ENCODE data around the gene QSOX1. TPM values are rescaled to one million over a fixed set of nuclear protein-coding genes. Genes with fewer than 3 reads are reported as not detected.

Gene QSOX1
- total RNA-seq, 1 donor from 2014 or later = 202 TPM

- peak overlapping the region; percentile 35 for H3K4me3 ChIP-seq (ENCODE audit: low read depth, low read length)
- no peaks in the 10 kb centered on the region for H3K36me3 ChIP-seq (ENCODE audit: control insufficient read depth, insufficient read depth, low read length)
- no peak for DNase-seq (ENCODE audit: low read depth)
- no peak for TF ChIP-seq CTCF (IDR thresholded peaks at IDR 0.05; ENCODE audit: insufficient read depth, low read length, poor library complexity, severe bottlenecking)
- H3K27me3 ChIP-seq (ENCODE audit: control insufficient read depth, insufficient read depth, low read length) = peaks cover 79% of the 10 kb centered on the region
These were observed 75.7 kb downstream of the QSOX1 start for GRCh38 chr1:180230416-180230790.

GRCh38 chr1:180230791-180231505 lies 76.3 kb downstream of the QSOX1 start:
- no peak for TF ChIP-seq CTCF (IDR thresholded peaks at IDR 0.05; ENCODE audit: insufficient read depth, low read length, poor library complexity, severe bottlenecking)
- DNase-seq (ENCODE audit: low read depth) = no peak
- Histone ChIP-seq H3K36me3 (ENCODE audit: control insufficient read depth, insufficient read depth, low read length) (no peaks in the 10 kb centered on the region), H3K4me3 (ENCODE audit: low read depth, low read length) (peak overlapping the region; percentile 35), H3K27me3 (ENCODE audit: control insufficient read depth, insufficient read depth, low read length) (peaks cover 81% of the 10 kb centered on the region)

- Histone ChIP-seq H3K36me3 (ENCODE audit: control insufficient read depth, insufficient read depth, low read length) (no peaks in the 10 kb centered on the region), H3K4me3 (ENCODE audit: low read depth, low read length) (peak overlapping the region; percentile 19), H3K27me3 (ENCODE audit: control insufficient read depth, insufficient read depth, low read length) (peaks cover 83% of the 10 kb centered on the region)
- no peak for DNase-seq (ENCODE audit: low read depth)
- peak; percentile 13 for TF ChIP-seq CTCF (IDR thresholded peaks at IDR 0.05; ENCODE audit: insufficient read depth, low read length, poor library complexity, severe bottlenecking)
These were observed 76.8 kb downstream of the QSOX1 start for GRCh38 chr1:180231506-180231921.

GRCh38 chr1:180231936-180232335 lies 77.3 kb downstream of the QSOX1 start:
- no peak overlapping the region for H3K4me3 ChIP-seq (ENCODE audit: low read depth, low read length)
- H3K27me3 ChIP-seq (ENCODE audit: control insufficient read depth, insufficient read depth, low read length) = peaks cover 83% of the 10 kb centered on the region
- no peak for TF ChIP-seq CTCF (IDR thresholded peaks at IDR 0.05; ENCODE audit: insufficient read depth, low read length, poor library complexity, severe bottlenecking)
- H3K36me3 ChIP-seq (ENCODE audit: control insufficient read depth, insufficient read depth, low read length) = no peaks in the 10 kb centered on the region
- DNase-seq (ENCODE audit: low read depth) = no peak

DNA sequence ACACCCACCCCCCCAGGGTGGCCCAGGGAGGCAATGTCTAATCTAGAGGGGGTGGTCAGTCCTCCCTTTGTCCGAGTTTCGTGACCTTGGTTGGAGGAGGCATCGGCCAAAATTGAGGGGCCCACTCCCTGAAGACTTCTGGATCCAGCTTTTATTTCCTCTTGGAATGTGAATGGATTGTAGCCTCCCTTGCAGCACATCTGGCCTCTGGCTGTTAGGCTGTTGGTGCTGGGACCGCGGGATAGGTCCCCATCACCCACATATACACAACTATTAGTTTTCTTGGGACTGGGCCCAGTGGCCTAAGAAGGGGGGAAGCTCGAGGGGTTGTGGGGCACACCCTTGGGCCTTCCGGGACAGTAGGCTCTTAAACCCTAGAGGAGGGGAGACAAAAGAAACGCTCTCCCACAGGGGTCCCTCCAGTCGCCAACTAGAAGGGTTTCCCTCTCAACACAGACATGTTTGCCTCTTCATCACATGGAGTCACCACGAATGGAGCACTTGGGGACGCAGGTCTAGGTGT lies 77.9 kb downstream of the QSOX1 start:
- peaks cover 89% of the 10 kb centered on the region for H3K27me3 ChIP-seq (ENCODE audit: control insufficient read depth, insufficient read depth, low read length)
- no peak for TF ChIP-seq CTCF (IDR thresholded peaks at IDR 0.05; ENCODE audit: insufficient read depth, low read length, poor library complexity, severe bottlenecking)
- no peak for DNase-seq (ENCODE audit: low read depth)
- no peak overlapping the region for H3K4me3 ChIP-seq (ENCODE audit: low read depth, low read length)
- H3K36me3 ChIP-seq (ENCODE audit: control insufficient read depth, insufficient read depth, low read length) = no peaks in the 10 kb centered on the region

All from kidney epithelial cell (primary cell).